Stimulated activated CD8-positive, alpha-beta memory T cell treated with anti-CD3 and anti-CD28 coated beads, Interleukin-7, amount 100 ng/mL, for 4 hours (primary cell): ENCODE data around the gene RGS7.

Experiments
- DNase-seq, 2 donors: peaks; one replicate each; pipeline ENCODE4 v3.0.0-alpha.2; 2020; ENCODE audit warnings: low read depth in 2 of 2

The RGS7 gene

DNA sequence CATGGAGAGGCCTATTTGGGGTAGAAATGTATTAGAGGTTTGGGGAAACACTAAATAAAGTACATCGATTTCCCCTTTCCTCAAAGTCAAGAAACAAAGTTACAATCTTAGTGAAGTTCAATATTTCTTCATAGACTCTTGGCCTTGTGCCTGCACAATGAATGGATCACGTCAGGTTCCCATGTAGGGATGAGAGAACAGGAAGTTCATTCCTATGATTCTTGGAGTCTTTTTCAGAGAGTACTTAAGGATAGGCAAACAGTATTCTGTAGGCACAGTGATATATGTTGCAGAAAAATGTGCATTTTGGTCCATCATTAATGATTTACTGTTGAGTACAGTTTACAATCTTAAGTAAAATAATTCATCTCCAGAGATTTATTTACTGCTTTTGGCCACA, 275.5 kb downstream of the RGS7 start:
- no peak for DNase-seq

GRCh38 chr1:241079459-241079858, 277.5 kb downstream of the RGS7 start:
- DNase-seq, result no peak

- no peak for DNase-seq
Observed at GRCh38 chr1:241079047-241079446, 278.0 kb downstream of the RGS7 start.

DNA sequence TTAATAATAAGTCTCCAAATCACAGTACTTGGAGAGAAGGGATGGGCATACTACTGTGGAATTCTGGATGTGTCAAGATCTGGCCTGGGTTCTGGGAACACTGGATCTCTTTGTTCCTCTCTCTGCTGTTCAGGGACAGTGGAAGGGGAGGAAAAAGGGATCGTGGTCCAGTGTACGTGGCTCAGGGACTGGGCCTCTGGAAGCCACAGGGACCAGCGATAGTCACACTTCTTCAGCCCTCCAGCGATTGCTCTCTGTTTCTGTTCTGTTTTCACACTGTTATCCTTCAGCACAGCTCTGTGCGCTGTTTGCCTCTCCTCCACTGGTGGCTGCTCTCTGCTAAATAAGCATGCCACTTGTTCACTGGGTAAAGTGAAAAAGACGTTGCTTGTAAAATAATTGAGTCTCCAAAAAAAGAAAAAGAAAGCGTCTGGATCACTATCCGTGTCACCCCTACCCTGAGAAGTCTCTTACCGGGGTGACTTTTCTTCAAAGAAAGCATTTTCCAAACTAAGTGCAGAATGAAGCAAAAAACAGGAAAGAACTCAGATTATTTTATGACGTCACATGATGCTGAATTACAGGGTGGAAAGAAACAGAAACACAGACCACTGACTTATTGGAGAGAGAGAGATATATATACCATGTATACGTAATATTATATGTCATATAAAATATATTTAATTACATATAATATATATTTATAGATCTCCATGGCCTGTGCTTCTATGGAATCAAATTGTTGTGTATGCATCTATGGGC, 279.4 kb downstream of the RGS7 start:
- DNase-seq, result no peak

DNA sequence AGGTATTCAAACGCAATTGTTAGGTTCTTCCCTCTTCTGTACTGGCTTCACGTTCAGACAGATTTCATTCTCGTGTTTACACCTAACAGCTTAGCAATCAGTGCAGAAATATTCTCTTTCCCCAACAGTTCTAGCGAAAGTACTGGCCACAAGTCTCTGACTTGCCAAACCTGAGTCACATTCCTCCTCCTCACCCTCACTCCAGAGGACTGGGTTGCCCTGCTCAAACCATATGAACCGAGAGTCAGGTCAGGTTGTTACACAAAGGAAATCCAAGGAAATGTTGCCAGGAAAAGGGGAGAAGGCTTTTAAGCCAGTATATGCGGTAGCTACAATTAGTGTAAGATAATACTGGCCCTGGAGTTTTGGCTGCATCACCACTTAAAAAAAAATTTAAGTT, 282.5 kb downstream of the RGS7 start:
- no peak for DNase-seq

DNA sequence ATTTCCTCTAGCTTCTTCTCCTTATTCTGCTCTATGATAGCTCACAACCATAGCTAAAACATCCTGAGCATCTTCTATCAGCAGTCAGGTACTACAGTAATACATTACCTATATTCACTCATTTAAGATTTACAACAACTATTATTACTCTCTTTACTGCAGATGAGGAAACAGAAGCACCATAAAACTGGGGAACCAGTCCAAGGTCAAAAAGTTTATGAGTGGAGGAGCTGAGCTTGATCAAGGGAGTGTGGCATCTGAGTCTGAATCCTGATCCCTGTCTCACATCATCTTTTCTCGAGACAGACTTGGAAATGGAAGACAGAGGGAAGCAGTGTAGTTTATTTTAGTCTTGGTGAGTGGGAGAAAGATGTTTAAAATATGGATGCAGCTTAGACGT, 288.6 kb downstream of the RGS7 start:
- DNase-seq, result no peak

DNA sequence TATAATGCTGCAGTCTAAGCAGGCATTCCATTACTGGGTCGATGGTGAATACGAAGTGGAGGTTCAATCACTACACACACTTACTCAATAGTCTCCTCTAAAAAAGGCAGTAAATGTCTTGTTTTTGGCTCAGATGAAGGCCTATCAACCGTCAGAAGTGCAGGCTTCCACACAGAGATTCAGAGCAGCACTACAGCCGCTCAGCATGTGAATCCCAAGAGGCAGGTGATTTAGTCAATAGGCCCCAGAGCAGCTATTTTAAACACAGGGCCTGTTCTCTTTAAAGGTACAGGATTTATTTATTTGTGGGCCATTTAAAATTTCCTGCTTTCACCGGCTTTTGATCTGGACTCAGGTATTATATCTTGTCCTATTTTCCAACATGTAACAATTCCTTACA, 293.7 kb downstream of the RGS7 start:
- DNase-seq, result no peak

DNA sequence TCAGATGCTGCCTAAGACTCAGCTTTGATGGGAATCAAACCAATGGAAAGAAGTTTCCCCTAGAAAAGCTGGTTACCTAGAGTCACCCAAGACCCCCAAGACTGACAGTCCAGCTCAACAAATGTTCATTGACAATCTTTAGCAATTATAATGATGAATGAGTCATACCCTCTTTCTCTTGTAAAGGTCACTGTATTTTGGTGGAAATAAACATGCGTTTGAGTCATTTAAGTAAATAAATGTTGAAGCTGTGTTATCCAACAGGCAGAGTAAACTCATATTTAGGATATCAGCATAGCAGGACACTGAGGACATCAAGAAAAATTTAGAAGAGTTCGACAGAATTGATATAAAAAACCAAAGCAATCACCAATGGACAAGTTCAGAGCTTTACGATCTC, 295.9 kb downstream of the RGS7 start:
- DNase-seq, result no peak

GRCh38 chr1:241048622-241049021, 308.4 kb downstream of the RGS7 start:
- DNase-seq, result no peak

DNA sequence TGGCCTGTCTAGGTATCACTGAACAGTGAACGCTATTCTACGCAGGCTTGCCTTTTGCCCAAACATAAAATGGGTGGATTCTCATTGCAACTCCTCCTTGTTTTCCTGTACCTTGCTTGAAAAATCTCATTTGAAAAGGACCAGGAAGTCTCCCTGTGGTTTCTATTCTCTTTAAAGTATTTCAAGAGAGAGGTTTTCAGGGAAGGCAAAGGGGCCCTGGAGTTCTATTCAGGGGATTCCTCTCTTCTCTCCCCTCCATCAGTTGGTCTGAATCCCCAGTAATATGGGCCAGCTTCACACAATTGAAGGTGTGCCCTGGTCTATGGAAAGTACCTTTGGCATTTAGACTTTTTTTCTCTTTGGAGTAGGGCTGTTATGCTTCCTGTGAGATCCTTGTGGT, 311.3 kb downstream of the RGS7 start:
- DNase-seq, result no peak

GRCh38 chr1:241034203-241034936, 322.6 kb downstream of the RGS7 start:
- DNase-seq, result no peak

GRCh38 chr1:241024834-241025233, 332.2 kb downstream of the RGS7 start:
- no peak for DNase-seq

GRCh38 chr1:241022366-241022765, 334.6 kb downstream of the RGS7 start:
- no peak for DNase-seq

DNA sequence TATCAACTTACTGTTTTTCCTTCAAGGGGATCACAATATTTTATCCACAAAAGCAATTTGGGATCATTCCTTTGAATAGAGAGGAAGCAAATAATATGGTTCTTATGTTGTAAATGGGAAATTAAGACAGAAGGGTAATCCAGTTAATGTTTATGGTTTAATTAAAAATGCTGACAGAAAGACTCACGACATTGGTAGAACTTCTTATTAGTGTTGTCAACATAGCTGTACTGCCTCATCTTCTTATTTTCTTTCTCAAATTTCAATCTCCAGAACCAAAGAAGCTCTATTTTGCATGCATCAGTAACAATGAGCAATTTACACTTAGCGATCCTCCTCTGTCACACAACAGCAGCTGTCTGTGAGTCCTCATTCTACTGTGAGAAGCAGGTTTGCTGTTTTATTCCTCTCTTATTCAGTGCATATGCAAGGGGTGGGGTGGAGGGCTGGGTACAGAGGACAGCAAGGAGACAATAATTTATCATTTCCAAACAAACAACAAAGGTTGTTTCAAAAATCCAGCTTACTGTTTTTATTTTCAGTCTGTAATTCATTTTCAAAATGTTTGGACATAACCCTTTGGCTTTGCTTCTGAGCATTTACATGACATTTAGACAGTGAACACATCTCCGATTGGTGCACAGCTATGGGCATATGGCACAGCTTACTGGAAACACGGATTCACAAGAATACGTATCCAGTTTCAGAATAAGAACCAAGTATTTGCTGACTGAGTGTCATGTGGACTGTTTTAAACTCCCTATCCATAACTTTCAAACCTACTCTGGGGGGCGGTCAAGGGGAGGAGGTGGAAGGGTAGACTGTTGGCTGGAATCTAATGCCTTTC, 335.9 kb downstream of the RGS7 start:
- no peak for DNase-seq

GRCh38 chr1:241012708-241013340, 344.2 kb downstream of the RGS7 start:
- no peak for DNase-seq

DNA sequence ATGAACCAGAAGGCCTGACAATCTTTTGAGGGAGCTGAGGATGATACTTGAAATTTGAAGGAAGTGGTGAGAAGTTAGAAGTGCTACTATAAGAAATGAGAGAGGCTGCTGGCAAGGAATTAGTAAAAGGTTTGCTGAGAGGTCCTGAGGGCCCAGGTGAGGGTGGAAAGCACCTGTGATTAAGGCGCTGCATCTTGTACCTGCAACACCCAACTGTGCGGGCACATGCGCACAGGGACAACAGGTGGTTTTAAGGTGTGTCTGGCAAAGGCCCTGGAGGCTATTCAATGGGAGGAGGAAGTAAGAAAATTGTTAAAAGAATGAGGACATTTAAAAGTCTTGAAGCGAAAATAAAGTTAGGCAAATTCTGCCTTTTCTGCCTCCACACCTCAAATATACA, 349.3 kb downstream of the RGS7 start:
- DNase-seq, result no peak

DNA sequence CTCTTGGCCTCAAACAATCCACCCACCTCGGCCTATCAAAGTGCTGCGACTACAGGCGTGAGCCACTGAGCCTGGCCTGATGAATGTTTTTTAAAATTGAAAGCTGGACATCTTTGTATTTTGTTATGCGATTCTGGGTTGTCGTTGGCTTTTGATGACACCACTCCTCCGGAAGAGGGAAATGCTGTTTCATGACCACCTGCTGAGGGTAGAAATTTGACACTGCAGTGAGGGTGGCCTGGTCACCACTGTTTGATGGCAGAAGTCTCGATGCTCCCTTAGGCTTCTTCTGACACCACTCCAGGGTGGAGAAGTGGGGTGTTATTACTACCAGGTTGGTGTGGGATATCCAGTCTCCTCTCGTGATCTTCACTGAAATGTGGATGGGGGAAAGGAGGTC, 357.2 kb downstream of the RGS7 start:
- no peak for DNase-seq

DNA sequence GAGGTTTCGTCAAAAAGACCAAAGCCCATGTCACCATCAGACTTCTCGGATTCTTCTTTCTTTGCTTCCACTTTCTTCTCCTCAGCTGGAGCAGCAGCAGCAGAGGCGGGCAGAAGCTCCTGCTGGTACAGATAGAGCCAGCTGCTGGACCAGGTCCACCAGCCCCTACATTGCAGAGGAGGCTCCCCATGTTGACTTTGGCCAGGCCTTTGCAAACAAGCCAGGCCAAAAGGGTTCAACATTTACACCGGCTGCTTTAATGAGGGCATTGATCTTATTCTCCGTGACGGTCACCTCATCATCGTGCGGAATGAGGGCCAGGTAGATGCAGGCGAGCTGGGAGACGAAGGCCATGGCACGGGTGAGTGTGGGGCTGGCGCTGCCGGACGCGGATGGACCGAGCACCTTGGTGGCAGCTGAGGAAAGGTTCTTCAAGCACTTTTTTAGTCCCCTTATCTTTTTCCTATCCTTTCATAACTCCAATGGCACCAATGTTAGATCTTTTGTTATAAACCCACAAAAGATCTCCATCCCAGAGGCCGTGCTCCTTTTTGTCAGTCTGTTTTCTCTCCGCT, 358.5 kb downstream of the RGS7 start:
- DNase-seq, result no peak

- DNase-seq, result no peak
Observed at GRCh38 chr1:240998024-240998423, 359.0 kb downstream of the RGS7 start.

- DNase-seq, result no peak
Observed at GRCh38 chr1:240993004-240993403, 364.0 kb downstream of the RGS7 start.

GRCh38 chr1:240991230-240991629, 365.8 kb downstream of the RGS7 start:
- no peak for DNase-seq

- no peak for DNase-seq
Observed at GRCh38 chr1:240987928-240988327, 369.1 kb downstream of the RGS7 start.
